ENCODE measurements around the gene CAP2. TPM values are rescaled to one million over a fixed set of nuclear protein-coding genes. Genes with fewer than 3 reads are reported as not detected.

The CAP2 gene
- total RNA-seq, 4 donors from 2014 or later = 3.5 to 8.9 (median 4.5) TPM

DNA sequence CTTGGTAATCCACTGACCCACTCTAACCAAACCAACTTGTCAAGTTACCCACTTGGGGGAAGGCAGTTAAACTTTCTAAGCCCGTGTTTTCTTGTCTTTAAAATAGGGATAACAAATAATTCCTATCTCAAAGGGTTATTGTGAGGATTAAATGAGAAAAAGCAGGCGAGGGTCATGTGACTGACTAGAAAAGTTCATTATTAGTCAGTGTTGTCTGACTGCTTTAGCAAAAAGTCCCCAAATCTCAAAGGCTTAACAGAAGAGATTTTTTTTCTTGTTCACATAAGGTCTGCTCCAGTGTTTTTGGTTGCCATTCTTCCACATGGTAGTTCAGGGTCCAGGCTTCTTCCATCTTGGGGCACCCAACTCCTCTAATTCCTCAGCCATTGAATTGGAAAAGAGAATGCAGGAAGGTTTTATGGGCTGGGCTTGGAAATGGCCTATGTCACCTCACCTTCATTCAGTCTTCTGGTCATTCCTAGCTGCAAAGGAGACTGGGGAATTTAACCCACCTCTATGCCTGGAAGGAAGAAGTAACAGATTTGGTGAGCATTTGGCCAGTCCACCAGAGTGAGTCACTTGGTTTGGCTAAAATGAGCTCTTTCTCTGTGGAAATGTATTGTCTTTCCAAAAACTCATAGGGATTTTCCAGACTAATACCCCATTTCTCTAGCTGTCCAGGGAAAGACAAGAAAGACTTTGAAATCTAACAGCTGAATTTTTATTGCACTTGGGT is 77.0 kb downstream of the CAP2 start:
- DNase-seq (ENCODE audit: low spot score) = no peak
- peak; percentile 62 for ATAC-seq (ENCODE audit: low FRiP score)

DNA sequence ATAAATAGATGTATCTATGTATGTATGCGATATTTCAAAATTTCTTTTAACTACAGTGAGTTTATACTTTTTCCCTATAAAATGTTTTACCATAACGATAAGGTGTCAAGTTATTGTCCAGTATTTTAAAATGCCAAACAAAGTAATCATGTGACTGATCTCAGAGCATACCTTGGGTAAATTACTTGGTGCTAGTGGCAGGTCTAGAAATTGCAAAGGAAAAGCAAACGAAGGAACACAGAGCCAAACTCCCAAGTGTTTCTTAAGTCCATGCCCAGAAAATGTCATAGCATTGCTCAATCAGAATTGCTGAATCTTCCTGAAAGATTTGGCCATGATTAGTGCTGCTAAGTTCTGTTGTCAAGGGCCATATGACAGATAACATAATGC is 77.5 kb downstream of the CAP2 start:
- TF ChIP-seq, protein P1, sequence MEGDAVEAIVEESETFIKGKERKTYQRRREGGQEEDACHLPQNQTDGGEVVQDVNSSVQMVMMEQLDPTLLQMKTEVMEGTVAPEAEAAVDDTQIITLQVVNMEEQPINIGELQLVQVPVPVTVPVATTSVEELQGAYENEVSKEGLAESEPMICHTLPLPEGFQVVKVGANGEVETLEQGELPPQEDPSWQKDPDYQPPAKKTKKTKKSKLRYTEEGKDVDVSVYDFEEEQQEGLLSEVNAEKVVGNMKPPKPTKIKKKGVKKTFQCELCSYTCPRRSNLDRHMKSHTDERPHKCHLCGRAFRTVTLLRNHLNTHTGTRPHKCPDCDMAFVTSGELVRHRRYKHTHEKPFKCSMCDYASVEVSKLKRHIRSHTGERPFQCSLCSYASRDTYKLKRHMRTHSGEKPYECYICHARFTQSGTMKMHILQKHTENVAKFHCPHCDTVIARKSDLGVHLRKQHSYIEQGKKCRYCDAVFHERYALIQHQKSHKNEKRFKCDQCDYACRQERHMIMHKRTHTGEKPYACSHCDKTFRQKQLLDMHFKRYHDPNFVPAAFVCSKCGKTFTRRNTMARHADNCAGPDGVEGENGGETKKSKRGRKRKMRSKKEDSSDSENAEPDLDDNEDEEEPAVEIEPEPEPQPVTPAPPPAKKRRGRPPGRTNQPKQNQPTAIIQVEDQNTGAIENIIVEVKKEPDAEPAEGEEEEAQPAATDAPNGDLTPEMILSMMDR (IDR thresholded peaks at IDR 0.05) = no peak
- peak; percentile 83 for ATAC-seq (ENCODE audit: low FRiP score)
- DNase-seq (ENCODE audit: low spot score) = no peak

More for the DNA sequence above, 77.0 kb downstream of the CAP2 start:
- TF ChIP-seq, protein P1 (IDR thresholded peaks at IDR 0.05) = no peak

- TF ChIP-seq, protein P1 (IDR thresholded peaks at IDR 0.05) = no peak
- ATAC-seq (ENCODE audit: low FRiP score) (no peak), DNase-seq (ENCODE audit: low spot score) (no peak)
Measured at GRCh38 chr6:17472653-17473183, 79.3 kb downstream of the CAP2 start.

DNA sequence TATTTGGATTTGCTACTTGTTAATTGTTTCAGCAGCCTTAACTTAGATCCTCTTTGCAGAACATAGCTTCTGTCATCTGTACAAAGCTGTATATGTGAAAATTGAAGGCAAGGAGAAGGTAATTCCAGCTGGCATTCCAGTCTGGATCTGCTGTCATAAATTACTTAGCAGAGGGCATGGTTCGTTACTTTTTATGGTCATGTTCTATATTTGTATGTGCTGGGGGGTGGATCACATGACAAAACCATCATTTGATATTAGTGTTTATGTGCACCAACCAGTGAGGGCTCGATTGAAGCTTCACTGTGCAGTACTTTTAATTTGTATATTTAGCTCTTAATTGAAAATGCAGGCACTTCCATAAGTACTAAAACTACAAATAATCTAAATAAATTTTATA is 80.2 kb downstream of the CAP2 start:
- DNase-seq (ENCODE audit: low spot score) (no peak), ATAC-seq (ENCODE audit: low FRiP score) (no peak)
- TF ChIP-seq, protein P1 (IDR thresholded peaks at IDR 0.05) = no peak

GRCh38 chr6:17474289-17474688 is 80.9 kb downstream of the CAP2 start:
- no peak for ATAC-seq (ENCODE audit: low FRiP score)
- no peak for DNase-seq (ENCODE audit: low spot score)
- TF ChIP-seq, protein P1 (IDR thresholded peaks at IDR 0.05) = no peak

GRCh38 chr6:17475606-17476244 is 82.3 kb downstream of the CAP2 start:
- TF ChIP-seq, protein P1 (IDR thresholded peaks at IDR 0.05) = no peak
- ATAC-seq (ENCODE audit: low FRiP score) = no peak
- DNase-seq (ENCODE audit: low spot score) = no peak
